GM12873 (cell line): ENCODE results near the gene CLIC5.

Source experiments
- CTCF ChIP-seq: IDR thresholded peaks from 2 replicates; pipeline ENCODE4 v1.5.1; 2012; ENCODE audit warnings: low read depth, mild to moderate bottlenecking, moderate library complexity, low read length, control low read depth; ENCODE audit not compliant: insufficient read depth; ENCODE audit errors: missing control alignments

CLIC5 gene

GRCh38 chr6:46056906-46057529, 41.4 kb upstream of the CLIC5 start:
- TF ChIP-seq CTCF = no peak

- no peak for TF ChIP-seq CTCF
Measured at GRCh38 chr6:46054516-46054915, 38.9 kb upstream of the CLIC5 start.

- no peak for TF ChIP-seq CTCF
Measured at GRCh38 chr6:46053039-46053933, 37.6 kb upstream of the CLIC5 start.

GRCh38 chr6:46052479-46052878, 36.8 kb upstream of the CLIC5 start:
- no peak for TF ChIP-seq CTCF

- TF ChIP-seq CTCF = no peak
Measured at GRCh38 chr6:46051962-46052361, 36.3 kb upstream of the CLIC5 start.

- no peak for TF ChIP-seq CTCF
Measured at GRCh38 chr6:46050845-46051405, 35.3 kb upstream of the CLIC5 start.

- no peak for TF ChIP-seq CTCF
Measured at GRCh38 chr6:46048646-46049297, 33.1 kb upstream of the CLIC5 start.
